H1 (cell line): ENCODE data around the gene WDR64. TPM values are rescaled to one million over a fixed set of nuclear protein-coding genes. Genes with fewer than 3 reads are reported as not detected.

Experiments used
- CTCF ChIA-PET: fragments of 300-600 bp; sonication (Branson Sonifier 250); formaldehyde crosslinking; loops from one replicate; lab custom pipeline; 2021; ENCODE audit not compliant: partially characterized antibody; lab: Charles Lee
- POLR2A ChIA-PET: fragments of 300-600 bp; sonication (Branson Sonifier 250); formaldehyde crosslinking; loops from one replicate; lab custom pipeline; 2021; ENCODE audit warnings: inconsistent platforms; ENCODE audit not compliant: partially characterized antibody; lab: Charles Lee
- DNase-seq, 2 experiments: peaks; one replicate each; pipeline versions ENCODE4 v3.0.0 to v3.0.0-alpha.2; 2010 to 2022; ENCODE audit warnings: low spot score in 2 of 2, low read depth in 1 of 2, mixed read lengths in 1 of 2
- FAIRE-seq: peaks from 2 replicates; lab custom pipeline; 2011; peaks lifted over from hg19 to GRCh38; lab: Jason Lieb, UNC
- H2AFZ ChIP-seq: 2 replicates; pipeline ENCODE4 v1.8.1; 2012; ENCODE audit warnings: low read length, inconsistent platforms
- H2AK5ac ChIP-seq: 2 replicates; pipeline ENCODE4 v1.6.1; 2013; ENCODE audit warnings: low read depth, low read length
- H2BK120ac ChIP-seq: replicated peaks from 2 replicates; pipeline ENCODE3; 2013; ENCODE audit warnings: low read depth, low read length, inconsistent platforms
- H2BK12ac ChIP-seq: 2 replicates; pipeline ENCODE4 v1.6.1; 2013; ENCODE audit warnings: low read depth, low read length
- H2BK15ac ChIP-seq: 2 replicates; pipeline ENCODE4 v1.6.1; 2013; ENCODE audit warnings: low read length
- H2BK20ac ChIP-seq: 2 replicates; pipeline ENCODE4 v1.6.1; 2013; ENCODE audit warnings: low read length
- H2BK5ac ChIP-seq: 2 replicates; pipeline ENCODE4 v1.6.1; 2013; ENCODE audit warnings: low read depth, low read length
- H3K14ac ChIP-seq: 2 replicates; pipeline ENCODE4 v1.6.1; 2013; ENCODE audit warnings: inconsistent platforms; ENCODE audit not compliant: insufficient read length
- H3K18ac ChIP-seq: 2 replicates; pipeline ENCODE4 v1.6.1; 2013; ENCODE audit warnings: low read length; ENCODE audit errors: extremely low read depth
- H3K23ac ChIP-seq: 2 replicates; pipeline ENCODE4 v1.6.1; 2013; ENCODE audit warnings: inconsistent platforms; ENCODE audit not compliant: insufficient read length
- H3K23me2 ChIP-seq: 2 replicates; pipeline ENCODE4 v1.6.1; 2013; ENCODE audit warnings: low read depth, low read length
- H3K27ac ChIP-seq: 2 replicates; pipeline ENCODE4 v1.6.1; 2011; ENCODE audit warnings: low read depth, low read length, inconsistent platforms
- H3K27me3 ChIP-seq, 4 experiments: replicated peaks in 1 of 4; 1 replicate in 1 of 4; 2 replicates in 3 of 4; pipeline versions ENCODE4 v1.6.1 to v1.8.1; 2011 to 2013; ENCODE audit warnings: low read length in 3 of 4, mild to moderate bottlenecking in 3 of 4, inconsistent platforms in 2 of 4, mixed read lengths in 2 of 4, moderate library complexity in 1 of 4; ENCODE audit not compliant: control insufficient read depth in 3 of 4, insufficient read depth in 3 of 4; ENCODE audit errors: extremely low read depth in 1 of 4
- H3K36me3 ChIP-seq, 4 experiments: 2 replicates each; pipeline versions ENCODE4 v1.6.1 to v1.8.1; 2011 to 2013; ENCODE audit warnings: mild to moderate bottlenecking in 4 of 4, low read length in 3 of 4, moderate library complexity in 2 of 4, control low read depth in 1 of 4, inconsistent platforms in 1 of 4; ENCODE audit not compliant: insufficient read depth in 4 of 4, control insufficient read depth in 2 of 4
- H3K4ac ChIP-seq: replicated peaks from 2 replicates; pipeline ENCODE3; 2013; ENCODE audit warnings: low read length, low read depth, mixed read lengths, inconsistent platforms; ENCODE audit not compliant: insufficient read length
- H3K4me1 ChIP-seq, 4 experiments: replicated peaks in 1 of 4; 1 replicate in 1 of 4; 2 replicates in 3 of 4; pipeline versions ENCODE4 v1.6.1 to v1.8.1; 2011 to 2013; ENCODE audit warnings: low read length in 3 of 4, inconsistent platforms in 2 of 4, mixed read lengths in 1 of 4; ENCODE audit not compliant: insufficient read depth in 4 of 4, control insufficient read depth in 3 of 4
- H3K4me2 ChIP-seq, 2 experiments: 2 replicates each; pipeline versions ENCODE4 v1.6.1 to v1.8.1; 2011 to 2013; ENCODE audit warnings: low read depth in 2 of 2, low read length in 2 of 2, control low read depth in 1 of 2, inconsistent platforms in 1 of 2, mild to moderate bottlenecking in 1 of 2; ENCODE audit not compliant: insufficient read depth in 1 of 2
- H3K4me3 ChIP-seq, 4 experiments: fragments of 200-600, 300-600 bp in 1 of 4; sonication (generic), shearing (Covaris generic), sonication (Bioruptor Twin) in 1 of 4; 2 replicates each; pipeline versions ENCODE4 v1.5.1 to v1.8.1; 2011 to 2016; ENCODE audit warnings: low read length in 4 of 4, low read depth in 3 of 4, control low read depth in 2 of 4, inconsistent platforms in 2 of 4, mild to moderate bottlenecking in 2 of 4, mixed read lengths in 1 of 4, moderate library complexity in 1 of 4; ENCODE audit not compliant: insufficient read depth in 2 of 4; ENCODE audit errors: extremely low read depth in 1 of 4
- H3K56ac ChIP-seq: replicated peaks from 2 replicates; pipeline ENCODE3; 2013; ENCODE audit warnings: low read depth, mild to moderate bottlenecking, mixed read lengths, low read length, inconsistent platforms; ENCODE audit not compliant: insufficient read length
- H3K79me1 ChIP-seq: 2 replicates; pipeline ENCODE4 v1.6.1; 2013; ENCODE audit warnings: low read depth, low read length, control low read depth
- H3K79me2 ChIP-seq, 2 experiments: 2 replicates each; pipeline versions ENCODE4 v1.6.1 to v1.8.1; 2012 to 2013; ENCODE audit warnings: low read length in 2 of 2, mild to moderate bottlenecking in 2 of 2, inconsistent platforms in 1 of 2; ENCODE audit not compliant: insufficient read depth in 2 of 2, control insufficient read depth in 1 of 2
- H3K9ac ChIP-seq, 4 experiments: replicated peaks in 1 of 4; 1 replicate in 1 of 4; 2 replicates in 3 of 4; pipeline versions ENCODE4 v1.6.1 to v1.8.1; 2011 to 2013; ENCODE audit warnings: low read depth in 3 of 4, low read length in 3 of 4, control low read depth in 2 of 4, mild to moderate bottlenecking in 2 of 4, moderate library complexity in 2 of 4, inconsistent platforms in 1 of 4; ENCODE audit errors: extremely low read depth in 1 of 4
- H3K9me3 ChIP-seq, 2 experiments: 2 replicates each; pipeline versions ENCODE4 v1.6.1 to v1.8.1; 2012 to 2013; ENCODE audit warnings: mild to moderate bottlenecking in 2 of 2, moderate library complexity in 2 of 2, control low read depth in 1 of 2, inconsistent platforms in 1 of 2, low read depth in 1 of 2, low read length in 1 of 2, mixed read lengths in 1 of 2; ENCODE audit not compliant: insufficient read depth in 2 of 2
- H4K20me1 ChIP-seq, 2 experiments: replicated peaks in 1 of 2; 2 replicates each; pipeline versions ENCODE3 to v1.8.1; 2011 to 2013; ENCODE audit warnings: inconsistent platforms in 2 of 2, low read length in 2 of 2, mild to moderate bottlenecking in 1 of 2; ENCODE audit not compliant: insufficient read depth in 2 of 2, control insufficient read depth in 1 of 2
- H4K5ac ChIP-seq: 2 replicates; pipeline ENCODE4 v1.6.1; 2013; ENCODE audit warnings: low read length, low read depth, mixed read lengths, inconsistent platforms; ENCODE audit not compliant: insufficient read length
- H4K8ac ChIP-seq: 2 replicates; pipeline ENCODE4 v1.8.0; 2013; ENCODE audit warnings: mild to moderate bottlenecking, moderate library complexity, low read length, inconsistent platforms; ENCODE audit not compliant: insufficient read depth; ENCODE audit errors: extremely low read depth
- H4K91ac ChIP-seq: replicated peaks from 2 replicates; pipeline ENCODE3; 2013; ENCODE audit warnings: low read length, mixed read lengths, inconsistent platforms; ENCODE audit not compliant: insufficient read length
- CTBP2 ChIP-seq: IDR thresholded peaks from 2 replicates; pipeline ENCODE4 v1.7.0; 2011; ENCODE audit warnings: borderline replicate concordance, mild to moderate bottlenecking, moderate library complexity, mixed read lengths, low read length; ENCODE audit not compliant: insufficient read depth, insufficient read length
- EZH2 ChIP-seq: fragments of 200-600 bp; sonication (generic); IDR thresholded peaks from 2 replicates; pipeline ENCODE4 v1.7.1; 2012; ENCODE audit warnings: low read depth, mild to moderate bottlenecking, moderate library complexity, low read length, inconsistent platforms; ENCODE audit not compliant: severe bottlenecking
- FOSL1 ChIP-seq: IDR thresholded peaks from 2 replicates; pipeline ENCODE4 v1.6.1; 2011; ENCODE audit warnings: mild to moderate bottlenecking, low read depth, low read length, moderate library complexity; ENCODE audit not compliant: insufficient read depth
- JUND ChIP-seq: IDR thresholded peaks from 2 replicates; pipeline ENCODE4 v1.6.1; 2011; ENCODE audit warnings: mild to moderate bottlenecking, improper control_type of control experiment, low read length
- MAFK ChIP-seq: IDR thresholded peaks from 2 replicates; pipeline ENCODE4 v1.6.1; 2012; ENCODE audit warnings: low read depth, mild to moderate bottlenecking, improper control_type of control experiment, low read length
- ZNF274 ChIP-seq: IDR thresholded peaks from 2 replicates; pipeline ENCODE4 v1.7.0; 2012; ENCODE audit warnings: low read length, borderline replicate concordance; ENCODE audit errors: extremely low read depth
- WGBS, 2 experiments: shearing (Covaris generic) in 1 of 2; methylation state at CpG; one replicate each; pipeline versions ENCODE4 v1.1.6 to v1.1.7; 2013 to 2015; ENCODE audit warnings: low lambda C conversion rate in 2 of 2, mixed read lengths in 2 of 2, inconsistent platforms in 1 of 2, low coverage in 1 of 2, missing lambda C conversion rate in 1 of 2; ENCODE audit not compliant: insufficient replicate concordance in 2 of 2, insufficient coverage in 1 of 2, insufficient read length in 1 of 2; ENCODE audit errors: extremely low coverage in 1 of 2, missing lambda C conversion rate in 1 of 2; 5-methylcytosine and 5-hydroxymethylcytosine counted together
- polyA plus RNA-seq, 7 experiments: library from polyadenylated mRNA; depleted of rRNA in 3 of 7; stranded (reverse) in 5 of 7; unstranded in 2 of 7; fragments of >200 nt in 5 of 7; fragments of 200-250 nt in 2 of 7; gene quantifications; 1 replicate in 5 of 7; 2 replicates in 1 of 7; 4 replicates in 1 of 7; pipeline versions ENCODE4 v1.2.1 to v1.2.3, GENCODE V29; 2011 to 2013; ENCODE audit warnings: missing spikeins in 2 of 7, mixed read lengths in 2 of 7
- total RNA-seq: library from RNA; stranded (reverse); fragmentation: NEBNext Ultra II Directional; extraction: Animal tissue kit (Norgen Biotek cat#: 25700); gene quantifications from 2 replicates; pipeline ENCODE4 v1.2.1, GENCODE V29; 2021

The WDR64 gene
- total and polyA plus RNA-seq, 2 of the 8 experiments (the other 6 are each of a cell fraction or from before 2014, with no cell fraction given) = 0.02 TPM; not detected in 1

DNA sequence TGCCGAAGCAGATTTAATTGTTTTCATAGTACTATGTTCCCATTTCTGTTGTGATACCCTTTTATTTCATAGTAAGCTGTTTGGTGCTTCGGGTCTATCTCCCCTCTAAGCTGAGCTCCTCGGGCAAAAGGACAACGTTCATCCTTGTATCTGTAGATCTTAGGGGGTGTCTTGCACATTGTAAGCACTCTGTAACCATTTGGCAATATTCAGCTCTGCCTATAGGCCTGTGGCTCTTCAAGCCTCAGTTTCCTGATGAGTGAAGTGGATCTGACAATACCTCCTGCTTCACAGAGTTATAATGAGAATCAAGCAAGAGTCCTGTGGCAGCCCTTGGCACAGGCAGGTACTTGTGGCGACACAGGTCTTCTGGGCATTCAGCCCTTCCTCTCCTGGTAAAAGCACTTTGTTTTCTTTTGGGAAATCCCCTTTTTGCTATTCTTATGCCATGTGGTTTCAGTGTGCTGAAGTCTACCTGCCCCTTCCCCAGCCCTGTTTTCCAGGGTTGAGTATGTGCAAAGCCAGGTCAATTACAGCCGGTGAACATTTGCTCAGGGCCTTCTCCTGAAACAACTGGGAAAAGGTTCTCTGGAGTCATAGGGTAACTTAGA, 187.4 kb downstream of the WDR64 start:
- H3K4me3 ChIP-seq = no peak overlapping the region
- no peak overlapping the region for H2BK5ac ChIP-seq
- no peak overlapping the region for H4K8ac ChIP-seq
- POLR2A ChIA-PET = interaction anchor here (0.9 to 1.9 kb wide), 2 partner anchors 8 to 231 kb away, joined by 3 to 8 read pairs; partner anchors contain the start of gene EXO1
- H3K56ac ChIP-seq = no peak overlapping the region
- H2BK20ac ChIP-seq = no peak overlapping the region
- WGBS, 2 experiments = 96% methylated on average over 6 of the region's 6 CpGs; no CpG with 5 or more reads in 1 of the 2 experiments
- no peaks in the 10 kb centered on the region for H4K20me1 ChIP-seq
- H3K4me2 ChIP-seq = no peak overlapping the region
- H3K23ac ChIP-seq = no peak overlapping the region
- no peaks in the 10 kb centered on the region for H3K27me3 ChIP-seq
- H3K18ac ChIP-seq = no peak overlapping the region
- no peak overlapping the region for H2AK5ac ChIP-seq
- H3K4ac ChIP-seq = no peak overlapping the region
- no peak overlapping the region for H3K27ac ChIP-seq
- FAIRE-seq (no peak), DNase-seq (no peak)
- no peak overlapping the region for H4K91ac ChIP-seq
- H3K9me3 ChIP-seq = no peaks in the 10 kb centered on the region
- H3K23me2 ChIP-seq = no peaks in the 10 kb centered on the region
- CTCF ChIA-PET = interaction anchor here (0.9 to 4.2 kb wide), 4 partner anchors 8 to 234 kb away, joined by 3 to 22 read pairs (median 4); no protein-coding TSS in a partner anchor
- H4K5ac ChIP-seq = no peak overlapping the region
- no peak overlapping the region for H2BK12ac ChIP-seq
- no peak overlapping the region for H2BK120ac ChIP-seq
- no peak overlapping the region for H2BK15ac ChIP-seq
- H3K79me2 ChIP-seq = no peaks in the 10 kb centered on the region
- no peak overlapping the region for H3K9ac ChIP-seq
- no peaks in the 10 kb centered on the region for H3K4me1 ChIP-seq
- 0 out of 2 replicates have a peak overlapping the region, but pooled peaks have one; percentile 49 for H2AFZ ChIP-seq
- no peaks in the 10 kb centered on the region for H3K36me3 ChIP-seq
- no peak overlapping the region for H3K14ac ChIP-seq
- H3K79me1 ChIP-seq = no peaks in the 10 kb centered on the region
- TF ChIP-seq EZH2 = no peak
- no peak for TF ChIP-seq FOSL1
- TF ChIP-seq MAFK = no peak
- TF ChIP-seq CTBP2 = no peak
- TF ChIP-seq JUND = no peak
- no peak for TF ChIP-seq ZNF274
